Measurements from ENCODE around the gene CNIH3. TPM values are rescaled to one million over a fixed set of nuclear protein-coding genes. Genes with fewer than 3 reads are reported as not detected.

CNIH3 gene
- total and polyA plus RNA-seq, 8 donors, result 2.0 to 10.5 (median 3.6) TPM

- no peak for ATAC-seq
- Histone ChIP-seq H3K4me3 (no peak overlapping the region), H3K27me3 (no peaks in the 10 kb centered on the region), H3K27ac (no peak overlapping the region), H3K4me1 (no peaks in the 10 kb centered on the region), H3K9me3 (no peaks in the 10 kb centered on the region), H3K36me3 (no peaks in the 10 kb centered on the region)
- whole genome bisulfite sequencing, 2 donors, result 94 to 96% methylated on average over 4 of the region's 4 CpGs
- no peak for DNase-seq
- no peak for FAIRE-seq
- intact Hi-C loops (cut with DNase I), result no loop called here
- TF ChIP-seq, protein P1, sequence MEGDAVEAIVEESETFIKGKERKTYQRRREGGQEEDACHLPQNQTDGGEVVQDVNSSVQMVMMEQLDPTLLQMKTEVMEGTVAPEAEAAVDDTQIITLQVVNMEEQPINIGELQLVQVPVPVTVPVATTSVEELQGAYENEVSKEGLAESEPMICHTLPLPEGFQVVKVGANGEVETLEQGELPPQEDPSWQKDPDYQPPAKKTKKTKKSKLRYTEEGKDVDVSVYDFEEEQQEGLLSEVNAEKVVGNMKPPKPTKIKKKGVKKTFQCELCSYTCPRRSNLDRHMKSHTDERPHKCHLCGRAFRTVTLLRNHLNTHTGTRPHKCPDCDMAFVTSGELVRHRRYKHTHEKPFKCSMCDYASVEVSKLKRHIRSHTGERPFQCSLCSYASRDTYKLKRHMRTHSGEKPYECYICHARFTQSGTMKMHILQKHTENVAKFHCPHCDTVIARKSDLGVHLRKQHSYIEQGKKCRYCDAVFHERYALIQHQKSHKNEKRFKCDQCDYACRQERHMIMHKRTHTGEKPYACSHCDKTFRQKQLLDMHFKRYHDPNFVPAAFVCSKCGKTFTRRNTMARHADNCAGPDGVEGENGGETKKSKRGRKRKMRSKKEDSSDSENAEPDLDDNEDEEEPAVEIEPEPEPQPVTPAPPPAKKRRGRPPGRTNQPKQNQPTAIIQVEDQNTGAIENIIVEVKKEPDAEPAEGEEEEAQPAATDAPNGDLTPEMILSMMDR (IDR thresholded peaks at IDR 0.05), result no peak
These were observed 74.5 kb downstream of the CNIH3 start for GRCh38 chr1:224690576-224690975.

DNA sequence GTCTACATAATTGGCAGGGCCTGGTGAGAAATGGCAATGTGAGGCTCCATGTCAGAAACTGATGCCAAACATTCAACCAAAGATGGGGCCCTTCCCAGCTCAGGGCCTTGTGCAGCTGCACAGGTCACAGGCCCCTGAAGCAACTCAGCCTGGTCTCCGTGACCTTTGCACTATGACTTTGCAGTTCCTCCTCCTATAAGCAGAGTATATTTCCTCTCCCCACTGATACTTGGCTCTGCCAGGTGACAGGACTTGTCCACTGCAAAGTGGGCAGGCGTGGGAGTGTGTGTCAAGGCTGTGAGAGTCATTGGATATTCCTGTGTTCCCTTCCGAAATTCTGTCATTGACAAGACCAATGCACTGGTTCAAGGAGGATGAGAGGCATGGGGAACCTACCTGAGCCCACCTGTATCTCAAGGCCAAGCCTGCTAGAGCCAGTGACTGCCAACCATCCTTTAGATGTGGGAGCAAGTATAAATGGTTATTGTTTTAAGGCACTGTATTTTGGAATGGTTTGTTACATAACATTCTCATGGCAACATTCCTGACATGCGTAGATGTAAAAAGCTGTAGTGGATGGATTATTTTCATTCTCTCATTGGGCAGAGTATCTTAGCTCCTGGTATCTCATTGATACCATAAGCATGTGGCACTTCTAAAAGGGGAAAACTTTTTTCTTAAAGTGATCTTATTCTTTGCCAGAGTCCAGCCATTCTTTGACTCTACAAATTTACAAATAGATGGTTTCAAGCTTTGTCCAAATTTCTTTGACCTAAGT, 75.2 kb downstream of the CNIH3 start:
- ATAC-seq, result no peak
- H3K36me3 ChIP-seq, result no peaks in the 10 kb centered on the region

DNA sequence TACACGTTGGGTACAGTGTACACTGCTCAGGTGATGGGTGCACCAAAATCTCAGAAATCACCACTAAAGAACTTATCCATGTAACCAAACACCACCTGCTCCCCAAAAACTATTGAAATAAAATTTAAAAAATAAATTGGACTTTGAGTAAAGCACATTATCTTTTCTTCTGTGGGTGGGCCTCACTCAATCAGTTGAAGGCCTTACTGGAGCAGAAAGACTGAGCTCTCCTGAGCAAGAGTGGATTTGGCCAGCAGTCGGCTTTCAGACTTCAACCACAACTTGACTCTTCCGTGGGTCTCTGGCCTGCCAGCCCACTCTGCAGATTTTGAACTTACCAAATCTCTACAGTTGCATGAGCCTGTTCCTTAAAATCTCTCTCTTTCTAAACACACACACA, 78.9 kb downstream of the CNIH3 start:
- H3K4me3 ChIP-seq, result no peak overlapping the region
- FAIRE-seq (no peak), DNase-seq (no peak), ATAC-seq (no peak)
- no peaks in the 10 kb centered on the region for H3K9me3 ChIP-seq
- intact Hi-C loops (cut with DNase I), result no loop called here
- no peaks in the 10 kb centered on the region for H3K36me3 ChIP-seq
- WGBS, 2 donors, result 90 to 94% methylated on average over 3 of the region's 3 CpGs
- no peaks in the 10 kb centered on the region for H3K27me3 ChIP-seq
- H3K27ac ChIP-seq, result no peak overlapping the region
- TF ChIP-seq, protein P1 (IDR thresholded peaks at IDR 0.05), result no peak
- no peaks in the 10 kb centered on the region for H3K4me1 ChIP-seq

More for the DNA sequence above, 75.2 kb downstream of the CNIH3 start:
- intact Hi-C loops (cut with DNase I), result no loop called here
- TF ChIP-seq, protein P1 (IDR thresholded peaks at IDR 0.05), result no peak
- H3K9me3 ChIP-seq, result no peaks in the 10 kb centered on the region
- FAIRE-seq (no peak), DNase-seq (no peak)
- WGBS, 2 donors, result 68 to 80% methylated on average over 4 of the region's 4 CpGs
- no peak overlapping the region for H3K4me3 ChIP-seq
- H3K4me1 ChIP-seq, result no peaks in the 10 kb centered on the region
- H3K27me3 ChIP-seq, result no peaks in the 10 kb centered on the region
- no peak overlapping the region for H3K27ac ChIP-seq

DNA sequence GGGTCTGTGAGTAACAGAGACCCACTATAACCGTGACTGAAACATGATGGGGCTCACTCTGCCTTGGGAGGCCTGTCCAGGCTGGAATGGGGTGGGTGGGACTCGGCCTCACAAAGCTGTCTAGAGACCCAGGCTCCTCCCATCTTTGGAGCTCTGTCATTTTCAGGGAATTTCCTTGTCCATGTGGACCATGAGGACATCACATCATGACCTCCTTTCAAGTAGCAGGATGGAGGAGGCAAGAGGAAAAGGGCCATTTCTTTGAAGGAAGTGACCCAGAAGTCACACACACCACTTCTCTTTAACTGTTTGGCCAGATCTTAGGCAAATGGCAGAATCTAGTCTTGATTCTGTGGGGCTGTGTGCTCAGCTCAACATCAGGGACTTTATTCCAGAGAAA, 79.9 kb downstream of the CNIH3 start:
- Histone ChIP-seq H3K4me3 (no peak overlapping the region), H3K9me3 (no peaks in the 10 kb centered on the region), H3K4me1 (no peaks in the 10 kb centered on the region), H3K27me3 (no peaks in the 10 kb centered on the region), H3K27ac (no peak overlapping the region), H3K36me3 (no peaks in the 10 kb centered on the region)
- 90 to 91% methylated on average over 2 of the region's 2 CpGs for WGBS, 2 donors
- intact Hi-C loops (cut with DNase I), result no loop called here
- FAIRE-seq (no peak), ATAC-seq (no peak), DNase-seq (no peak)
- TF ChIP-seq, protein P1 (IDR thresholded peaks at IDR 0.05), result no peak
